Measurements from ENCODE around the gene AEBP2.

- TF ChIP-seq, protein P1, sequence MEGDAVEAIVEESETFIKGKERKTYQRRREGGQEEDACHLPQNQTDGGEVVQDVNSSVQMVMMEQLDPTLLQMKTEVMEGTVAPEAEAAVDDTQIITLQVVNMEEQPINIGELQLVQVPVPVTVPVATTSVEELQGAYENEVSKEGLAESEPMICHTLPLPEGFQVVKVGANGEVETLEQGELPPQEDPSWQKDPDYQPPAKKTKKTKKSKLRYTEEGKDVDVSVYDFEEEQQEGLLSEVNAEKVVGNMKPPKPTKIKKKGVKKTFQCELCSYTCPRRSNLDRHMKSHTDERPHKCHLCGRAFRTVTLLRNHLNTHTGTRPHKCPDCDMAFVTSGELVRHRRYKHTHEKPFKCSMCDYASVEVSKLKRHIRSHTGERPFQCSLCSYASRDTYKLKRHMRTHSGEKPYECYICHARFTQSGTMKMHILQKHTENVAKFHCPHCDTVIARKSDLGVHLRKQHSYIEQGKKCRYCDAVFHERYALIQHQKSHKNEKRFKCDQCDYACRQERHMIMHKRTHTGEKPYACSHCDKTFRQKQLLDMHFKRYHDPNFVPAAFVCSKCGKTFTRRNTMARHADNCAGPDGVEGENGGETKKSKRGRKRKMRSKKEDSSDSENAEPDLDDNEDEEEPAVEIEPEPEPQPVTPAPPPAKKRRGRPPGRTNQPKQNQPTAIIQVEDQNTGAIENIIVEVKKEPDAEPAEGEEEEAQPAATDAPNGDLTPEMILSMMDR (IDR thresholded peaks at IDR 0.05; ENCODE audit: low read length), result no peak
- TF ChIP-seq EZH2 (IDR thresholded peaks at IDR 0.05; ENCODE audit: borderline replicate concordance, low read length), result no peak
These were observed 109.5 kb downstream of the AEBP2 start for GRCh38 chr12:19548834-19549233.
